GM23338 (cell line): ENCODE measurements around the gene CCDC174. TPM values are rescaled to one million over a fixed set of nuclear protein-coding genes. Genes with fewer than 3 reads are reported as not detected.

ENCODE experiments used
- ATAC-seq: fragments of 200-7000 bp; cut with Tn5 transposase; 3 replicates; pipeline ENCODE4 v1.9.1; 2020
- DNase-seq: peaks from one replicate; pipeline ENCODE4 v3.0.0-alpha.2; 2015; ENCODE audit warnings: low spot score
- H2AFZ ChIP-seq: fragments of 200-600 bp; sonication (generic); 2 replicates; pipeline ENCODE4 v1.8.0; 2016; ENCODE audit warnings: antibody characterized with exemption, mild to moderate bottlenecking, moderate library complexity
- H3F3A ChIP-seq: fragments of 200-600 bp; sonication (generic); replicated peaks from 2 replicates; pipeline ENCODE4 v1.8.0; 2017; ENCODE audit warnings: antibody characterized with exemption, mixed run types, low read depth
- H3K27ac ChIP-seq: fragments of 200-600 bp; sonication (generic); 2 replicates; pipeline ENCODE4 v1.6.1; 2016; ENCODE audit warnings: low read depth
- H3K27me3 ChIP-seq: fragments of 200-600 bp; sonication (generic); 2 replicates; pipeline ENCODE4 v1.8.0; 2016; ENCODE audit warnings: mild to moderate bottlenecking, mixed run types, moderate library complexity; ENCODE audit not compliant: insufficient read depth
- H3K36me3 ChIP-seq: fragments of 200-600 bp; sonication (generic); 2 replicates; pipeline ENCODE4 v1.8.0; 2016; ENCODE audit warnings: mild to moderate bottlenecking; ENCODE audit not compliant: insufficient read depth
- H3K4me1 ChIP-seq: fragments of 200-600 bp; sonication (generic); 2 replicates; pipeline ENCODE4 v1.8.0; 2016; ENCODE audit warnings: mild to moderate bottlenecking, moderate library complexity; ENCODE audit not compliant: insufficient read depth
- H3K4me2 ChIP-seq: fragments of 200-600 bp; sonication (generic); 2 replicates; pipeline ENCODE4 v1.7.1; 2017; ENCODE audit warnings: mixed run types
- H3K4me3 ChIP-seq: fragments of 200-600 bp; sonication (generic); 2 replicates; pipeline ENCODE4 v1.6.1; 2016; ENCODE audit warnings: mixed run types
- H3K79me2 ChIP-seq: fragments of 200-600 bp; sonication (generic); replicated peaks from 2 replicates; pipeline ENCODE4 v1.8.0; 2017; ENCODE audit warnings: mild to moderate bottlenecking; ENCODE audit not compliant: insufficient read depth
- H3K9me2 ChIP-seq: fragments of 200-600 bp; sonication (generic); 2 replicates; pipeline ENCODE4 v1.8.0; 2017; ENCODE audit not compliant: insufficient read depth
- H4K20me1 ChIP-seq: fragments of 200-600 bp; sonication (generic); replicated peaks from 2 replicates; pipeline ENCODE4 v1.8.0; 2017; ENCODE audit warnings: mild to moderate bottlenecking; ENCODE audit not compliant: insufficient read depth
- H3K27ac Mint-ChIP-seq: 2 replicates; pipeline ENCODE4 v1.8.0; 2020; ENCODE audit warnings: inconsistent platforms, mild to moderate bottlenecking, moderate library complexity, mixed read lengths
- H3K27me3 Mint-ChIP-seq: 3 replicates; pipeline ENCODE4 v1.8.0; 2022; ENCODE audit warnings: low read depth, mild to moderate bottlenecking, moderate library complexity, mixed read lengths, inconsistent platforms; ENCODE audit not compliant: insufficient read depth, poor library complexity
- H3K36me3 Mint-ChIP-seq: 3 replicates; pipeline ENCODE4 v1.8.0; 2021; ENCODE audit warnings: low read depth, mild to moderate bottlenecking, inconsistent platforms, moderate library complexity, mixed read lengths
- H3K4me1 Mint-ChIP-seq: 3 replicates; pipeline ENCODE4 v1.8.0; 2020; ENCODE audit warnings: mild to moderate bottlenecking, inconsistent platforms, mixed read lengths
- H3K4me3 Mint-ChIP-seq: 3 replicates; pipeline ENCODE4 v1.8.0; 2021; ENCODE audit warnings: moderate library complexity, mild to moderate bottlenecking, inconsistent platforms, mixed read lengths
- H3K9me3 Mint-ChIP-seq: 3 replicates; pipeline ENCODE4 v1.8.0; 2020; ENCODE audit warnings: moderate library complexity, mild to moderate bottlenecking, inconsistent platforms, mixed read lengths
- EZH2 ChIP-seq: fragments of 200-600 bp; sonication (generic); IDR thresholded peaks from one replicate; pipeline ENCODE4 v1.8.0; 2017; ENCODE audit warnings: antibody characterized with exemption, mild to moderate bottlenecking, low read depth; ENCODE audit not compliant: unreplicated experiment
- EZH2phosphoT487 ChIP-seq: fragments of 200-600 bp; sonication (generic); IDR thresholded peaks from one replicate; pipeline ENCODE4 v1.8.1; 2018; ENCODE audit warnings: antibody characterized with exemption; ENCODE audit not compliant: unreplicated experiment
- POLR2AphosphoS5 ChIP-seq: IDR thresholded peaks from 2 replicates; pipeline ENCODE4 v1.6.1; 2016; ENCODE audit warnings: antibody characterized with exemption, low read depth
- STAT1 ChIP-seq: IDR thresholded peaks from one replicate; pipeline ENCODE4 v1.6.1; 2016; ENCODE audit warnings: antibody characterized with exemption; ENCODE audit not compliant: unreplicated experiment
- ZNF114 ChIP-seq: fragments of 250-450 bp; sonication (Bioruptor Pico); IDR thresholded peaks from 2 replicates; pipeline ENCODE4 v1.5.0; 2020; ENCODE audit warnings: mild to moderate bottlenecking, moderate library complexity
- ZNF331 ChIP-seq: fragments of 250-450 bp; sonication (Bioruptor Pico); IDR thresholded peaks from 2 replicates; pipeline ENCODE4 v1.5.0; 2020; ENCODE audit warnings: low read depth, mild to moderate bottlenecking, moderate library complexity
- polyA plus RNA-seq: library from polyadenylated mRNA; unstranded; fragments of >200 nt; fragmentation: Nextera tagmentation; extraction: Ambion mirVana; gene quantifications from 2 replicates; pipeline ENCODE4 v1.2.1, GENCODE V29; 2016
- total RNA-seq: library from RNA; depleted of rRNA; stranded (reverse); fragments of >200 nt; shearing (Covaris generic); gene quantifications from 2 replicates; pipeline ENCODE4 v1.2.3, GENCODE V29; 2014
- TF ChIP-seq, protein P1 (sequence below): fragments of 250-450 bp; sonication (Bioruptor Pico); IDR thresholded peaks from 2 replicates; pipeline ENCODE4 v1.5.0; 2020; ENCODE audit warnings: mild to moderate bottlenecking, moderate library complexity
- TF ChIP-seq, protein P2 (sequence below): IDR thresholded peaks from 2 replicates; pipeline ENCODE4 v1.6.1; 2016; ENCODE audit warnings: antibody characterized with exemption
- TF ChIP-seq, protein P3 (sequence below), 2 experiments: fragments of 200-600 bp in 1 of 2; sonication (generic) in 1 of 2; conservative IDR thresholded peaks; 2 replicates each; pipeline versions ENCODE4 v1.5.1 to v1.6.1; 2016 to 2017; ENCODE audit warnings: antibody characterized with exemption in 2 of 2, low read depth in 2 of 2, mild to moderate bottlenecking in 2 of 2, moderate library complexity in 1 of 2

The CCDC174 gene
- total and polyA plus RNA-seq, 2 experiments from 2014 or later: 11.2 to 46.3 TPM

DNA sequence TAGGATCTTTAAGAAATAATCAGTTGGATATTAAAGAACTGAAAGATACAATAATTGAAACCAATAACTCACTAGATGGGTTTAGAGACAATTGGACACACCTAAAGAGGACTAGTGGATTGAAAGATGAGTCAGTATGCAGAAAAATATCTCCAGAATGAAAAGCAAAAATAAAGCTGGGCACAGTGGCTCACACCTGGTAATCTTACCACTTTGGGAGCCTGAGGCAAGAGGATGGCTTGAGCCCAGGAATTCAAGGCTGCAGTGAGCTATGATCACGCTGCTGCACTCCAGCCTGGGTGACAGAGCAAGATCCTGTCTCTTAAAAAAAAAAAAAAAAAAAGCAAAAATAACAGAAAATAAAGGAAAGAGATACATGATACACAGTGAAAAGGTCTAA lies 37.4 kb upstream of the CCDC174 start (continued):
- TF ChIP-seq, protein P1, sequence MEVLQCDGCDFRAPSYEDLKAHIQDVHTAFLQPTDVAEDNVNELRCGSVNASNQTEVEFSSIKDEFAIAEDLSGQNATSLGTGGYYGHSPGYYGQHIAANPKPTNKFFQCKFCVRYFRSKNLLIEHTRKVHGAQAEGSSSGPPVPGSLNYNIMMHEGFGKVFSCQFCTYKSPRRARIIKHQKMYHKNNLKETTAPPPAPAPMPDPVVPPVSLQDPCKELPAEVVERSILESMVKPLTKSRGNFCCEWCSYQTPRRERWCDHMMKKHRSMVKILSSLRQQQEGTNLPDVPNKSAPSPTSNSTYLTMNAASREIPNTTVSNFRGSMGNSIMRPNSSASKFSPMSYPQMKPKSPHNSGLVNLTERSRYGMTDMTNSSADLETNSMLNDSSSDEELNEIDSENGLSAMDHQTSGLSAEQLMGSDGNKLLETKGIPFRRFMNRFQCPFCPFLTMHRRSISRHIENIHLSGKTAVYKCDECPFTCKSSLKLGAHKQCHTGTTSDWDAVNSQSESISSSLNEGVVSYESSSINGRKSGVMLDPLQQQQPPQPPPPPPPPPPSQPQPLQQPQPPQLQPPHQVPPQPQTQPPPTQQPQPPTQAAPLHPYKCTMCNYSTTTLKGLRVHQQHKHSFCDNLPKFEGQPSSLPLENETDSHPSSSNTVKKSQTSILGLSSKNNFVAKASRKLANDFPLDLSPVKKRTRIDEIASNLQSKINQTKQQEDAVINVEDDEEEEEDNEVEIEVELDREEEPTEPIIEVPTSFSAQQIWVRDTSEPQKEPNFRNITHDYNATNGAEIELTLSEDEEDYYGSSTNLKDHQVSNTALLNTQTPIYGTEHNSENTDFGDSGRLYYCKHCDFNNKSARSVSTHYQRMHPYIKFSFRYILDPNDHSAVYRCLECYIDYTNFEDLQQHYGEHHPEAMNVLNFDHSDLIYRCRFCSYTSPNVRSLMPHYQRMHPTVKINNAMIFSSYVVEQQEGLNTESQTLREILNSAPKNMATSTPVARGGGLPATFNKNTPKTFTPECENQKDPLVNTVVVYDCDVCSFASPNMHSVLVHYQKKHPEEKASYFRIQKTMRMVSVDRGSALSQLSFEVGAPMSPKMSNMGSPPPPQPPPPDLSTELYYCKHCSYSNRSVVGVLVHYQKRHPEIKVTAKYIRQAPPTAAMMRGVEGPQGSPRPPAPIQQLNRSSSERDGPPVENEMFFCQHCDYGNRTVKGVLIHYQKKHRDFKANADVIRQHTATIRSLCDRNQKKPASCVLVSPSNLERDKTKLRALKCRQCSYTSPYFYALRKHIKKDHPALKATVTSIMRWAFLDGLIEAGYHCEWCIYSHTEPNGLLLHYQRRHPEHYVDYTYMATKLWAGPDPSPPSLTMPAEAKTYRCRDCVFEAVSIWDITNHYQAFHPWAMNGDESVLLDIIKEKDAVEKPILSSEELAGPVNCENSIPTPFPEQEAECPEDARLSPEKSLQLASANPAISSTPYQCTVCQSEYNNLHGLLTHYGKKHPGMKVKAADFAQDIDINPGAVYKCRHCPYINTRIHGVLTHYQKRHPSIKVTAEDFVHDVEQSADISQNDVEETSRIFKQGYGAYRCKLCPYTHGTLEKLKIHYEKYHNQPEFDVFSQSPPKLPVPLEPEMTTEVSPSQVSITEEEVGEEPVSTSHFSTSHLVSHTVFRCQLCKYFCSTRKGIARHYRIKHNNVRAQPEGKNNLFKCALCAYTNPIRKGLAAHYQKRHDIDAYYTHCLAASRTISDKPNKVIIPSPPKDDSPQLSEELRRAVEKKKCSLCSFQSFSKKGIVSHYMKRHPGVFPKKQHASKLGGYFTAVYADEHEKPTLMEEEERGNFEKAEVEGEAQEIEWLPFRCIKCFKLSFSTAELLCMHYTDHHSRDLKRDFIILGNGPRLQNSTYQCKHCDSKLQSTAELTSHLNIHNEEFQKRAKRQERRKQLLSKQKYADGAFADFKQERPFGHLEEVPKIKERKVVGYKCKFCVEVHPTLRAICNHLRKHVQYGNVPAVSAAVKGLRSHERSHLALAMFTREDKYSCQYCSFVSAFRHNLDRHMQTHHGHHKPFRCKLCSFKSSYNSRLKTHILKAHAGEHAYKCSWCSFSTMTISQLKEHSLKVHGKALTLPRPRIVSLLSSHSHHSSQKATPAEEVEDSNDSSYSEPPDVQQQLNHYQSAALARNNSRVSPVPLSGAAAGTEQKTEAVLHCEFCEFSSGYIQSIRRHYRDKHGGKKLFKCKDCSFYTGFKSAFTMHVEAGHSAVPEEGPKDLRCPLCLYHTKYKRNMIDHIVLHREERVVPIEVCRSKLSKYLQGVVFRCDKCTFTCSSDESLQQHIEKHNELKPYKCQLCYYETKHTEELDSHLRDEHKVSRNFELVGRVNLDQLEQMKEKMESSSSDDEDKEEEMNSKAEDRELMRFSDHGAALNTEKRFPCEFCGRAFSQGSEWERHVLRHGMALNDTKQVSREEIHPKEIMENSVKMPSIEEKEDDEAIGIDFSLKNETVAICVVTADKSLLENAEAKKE (CRISPR knock-in tag): no peak
- TF ChIP-seq, protein P2, sequence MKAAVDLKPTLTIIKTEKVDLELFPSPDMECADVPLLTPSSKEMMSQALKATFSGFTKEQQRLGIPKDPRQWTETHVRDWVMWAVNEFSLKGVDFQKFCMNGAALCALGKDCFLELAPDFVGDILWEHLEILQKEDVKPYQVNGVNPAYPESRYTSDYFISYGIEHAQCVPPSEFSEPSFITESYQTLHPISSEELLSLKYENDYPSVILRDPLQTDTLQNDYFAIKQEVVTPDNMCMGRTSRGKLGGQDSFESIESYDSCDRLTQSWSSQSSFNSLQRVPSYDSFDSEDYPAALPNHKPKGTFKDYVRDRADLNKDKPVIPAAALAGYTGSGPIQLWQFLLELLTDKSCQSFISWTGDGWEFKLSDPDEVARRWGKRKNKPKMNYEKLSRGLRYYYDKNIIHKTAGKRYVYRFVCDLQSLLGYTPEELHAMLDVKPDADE: no peak
- TF ChIP-seq ZNF114 (CRISPR knock-in tag) (no peak), POLR2AphosphoS5 (no peak)

DNA sequence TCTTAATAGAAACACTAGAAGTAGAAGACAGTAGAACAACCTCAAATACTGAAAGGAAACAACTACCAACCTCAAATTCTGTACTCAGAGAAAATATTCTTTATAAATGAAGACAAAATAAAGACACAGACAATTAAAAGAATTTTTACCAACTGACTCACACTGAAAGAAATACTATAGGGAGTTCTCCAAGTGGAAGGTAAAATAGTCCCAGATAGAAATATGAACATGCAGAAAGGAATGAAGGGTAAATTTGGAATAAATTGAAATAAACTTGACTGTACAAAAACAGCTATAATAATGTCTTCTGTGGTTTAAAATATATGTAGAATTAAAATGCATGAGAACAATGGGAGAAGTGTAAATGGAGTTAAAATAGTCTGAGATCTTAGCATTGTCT lies 36.7 kb upstream of the CCDC174 start:
- H3K4me3 ChIP-seq: no peak overlapping the region
- Mint-ChIP-seq H3K36me3 (no peaks in the 10 kb centered on the region; the same call in 2 of the 3 replicates), H3K27me3 (peaks cover 6% of the 10 kb centered on the region), H3K9me3 (no peaks in the 10 kb centered on the region), H3K4me3 (no peak overlapping the region), H3K4me1 (peaks cover 13% of the 10 kb centered on the region), H3K27ac (no peak overlapping the region)
- no peaks in the 10 kb centered on the region; the same call in 1 of the 2 replicates for H3K9me2 ChIP-seq
- no peaks in the 10 kb centered on the region for H3K4me1 ChIP-seq
- H3K4me2 ChIP-seq: no peak overlapping the region
- H3K27ac ChIP-seq: no peak overlapping the region
- no peaks in the 10 kb centered on the region for H3K79me2 ChIP-seq
- DNase-seq (no peak), ATAC-seq (no peak)
- no peaks in the 10 kb centered on the region for H3F3A ChIP-seq
- H2AFZ ChIP-seq: no peak overlapping the region
- no peaks in the 10 kb centered on the region for H3K27me3 ChIP-seq
- H4K20me1 ChIP-seq: no peaks in the 10 kb centered on the region
- H3K36me3 ChIP-seq: no peaks in the 10 kb centered on the region
- TF ChIP-seq, protein P2: no peak
- TF ChIP-seq, protein P3, sequence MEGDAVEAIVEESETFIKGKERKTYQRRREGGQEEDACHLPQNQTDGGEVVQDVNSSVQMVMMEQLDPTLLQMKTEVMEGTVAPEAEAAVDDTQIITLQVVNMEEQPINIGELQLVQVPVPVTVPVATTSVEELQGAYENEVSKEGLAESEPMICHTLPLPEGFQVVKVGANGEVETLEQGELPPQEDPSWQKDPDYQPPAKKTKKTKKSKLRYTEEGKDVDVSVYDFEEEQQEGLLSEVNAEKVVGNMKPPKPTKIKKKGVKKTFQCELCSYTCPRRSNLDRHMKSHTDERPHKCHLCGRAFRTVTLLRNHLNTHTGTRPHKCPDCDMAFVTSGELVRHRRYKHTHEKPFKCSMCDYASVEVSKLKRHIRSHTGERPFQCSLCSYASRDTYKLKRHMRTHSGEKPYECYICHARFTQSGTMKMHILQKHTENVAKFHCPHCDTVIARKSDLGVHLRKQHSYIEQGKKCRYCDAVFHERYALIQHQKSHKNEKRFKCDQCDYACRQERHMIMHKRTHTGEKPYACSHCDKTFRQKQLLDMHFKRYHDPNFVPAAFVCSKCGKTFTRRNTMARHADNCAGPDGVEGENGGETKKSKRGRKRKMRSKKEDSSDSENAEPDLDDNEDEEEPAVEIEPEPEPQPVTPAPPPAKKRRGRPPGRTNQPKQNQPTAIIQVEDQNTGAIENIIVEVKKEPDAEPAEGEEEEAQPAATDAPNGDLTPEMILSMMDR (conservative IDR thresholded peaks at IDR 0.05; ENCODE audit: low read depth in 2 of 2): no peak
- no peak for TF ChIP-seq ZNF331 (CRISPR knock-in tag)
- no peak for TF ChIP-seq EZH2
- TF ChIP-seq STAT1: no peak
- TF ChIP-seq EZH2phosphoT487: no peak
